D341Med (cell line): ENCODE results near the gene ZBED4.

Experiments
- DNase-seq: peaks from one replicate; pipeline ENCODE4 v3.0.0; 2012; ENCODE audit warnings: low spot score

ZBED4 gene

GRCh38 chr22:49852898-49853894 is at the start of gene ZBED4:
Gene ZBED4, plus strand, starts transcription at chr22:49853844. Its CDS starts 29,819 bp downstream, at chr22:49883663.
- DNase-seq = peak; percentile 100

- no peak for DNase-seq
Measured at GRCh38 chr22:49807129-49807528, 46.5 kb upstream of the ZBED4 start.

GRCh38 chr22:49807780-49808708 is 45.6 kb upstream of the ZBED4 start:
- DNase-seq = no peak

GRCh38 chr22:49810363-49811019 is 43.2 kb upstream of the ZBED4 start:
- DNase-seq = no peak

- DNase-seq = no peak
Measured at GRCh38 chr22:49811020-49811791, 42.4 kb upstream of the ZBED4 start.

GRCh38 chr22:49812838-49813237 is 40.8 kb upstream of the ZBED4 start:
- DNase-seq = no peak

- no peak for DNase-seq
Measured at GRCh38 chr22:49814164-49814686, 39.4 kb upstream of the ZBED4 start.

GRCh38 chr22:49814856-49815255 is 38.8 kb upstream of the ZBED4 start:
- no peak for DNase-seq

GRCh38 chr22:49815641-49816091 is 38.0 kb upstream of the ZBED4 start:
- DNase-seq = no peak

GRCh38 chr22:49817359-49817758 is 36.3 kb upstream of the ZBED4 start:
- DNase-seq = peak; percentile 16

GRCh38 chr22:49820984-49821383 is 32.7 kb upstream of the ZBED4 start:
- no peak for DNase-seq

GRCh38 chr22:49821741-49822140 is 31.9 kb upstream of the ZBED4 start:
- DNase-seq = peak; percentile 14

- DNase-seq = no peak
Measured at GRCh38 chr22:49823289-49824045, 30.2 kb upstream of the ZBED4 start.

- DNase-seq = no peak
Measured at GRCh38 chr22:49824185-49824925, 29.3 kb upstream of the ZBED4 start.

GRCh38 chr22:49824936-49825335 is 28.7 kb upstream of the ZBED4 start:
- DNase-seq = no peak

- no peak for DNase-seq
Measured at GRCh38 chr22:49825436-49825835, 28.2 kb upstream of the ZBED4 start.

- DNase-seq = no peak
Measured at GRCh38 chr22:49825944-49826602, 27.6 kb upstream of the ZBED4 start.

- DNase-seq = no peak
Measured at GRCh38 chr22:49826603-49827270, 26.9 kb upstream of the ZBED4 start.
